Natural killer cell (primary cell): ENCODE results near the gene ULBP3. TPM values are rescaled to one million over a fixed set of nuclear protein-coding genes. Genes with fewer than 3 reads are reported as not detected.
"Not testable (repeated sequence)": the region's sequence is repeated elsewhere in the genome, so short reads cannot be mapped to it uniquely, and the experiment has no call there.

Experiments used
- ATAC-seq, 3 donors: fragments of 150-1000 bp in 2 of 3; fragments of 200-7000 bp in 1 of 3; cut with Tn5 transposase; 1 replicate in 1 of 3; 2 replicates in 2 of 3; pipeline ENCODE4 v1.10.0; 2021; ENCODE audit warnings: mild to moderate bottlenecking in 2 of 3, moderate library complexity in 2 of 3
- DNase-seq, 2 donors: peaks; one replicate each; pipeline versions ENCODE4 v3.0.0 to v3.0.0-alpha.2; 2013 to 2021; ENCODE audit warnings: mixed read lengths in 1 of 2
- H3K27ac ChIP-seq: one replicate; pipeline ENCODE4 v1.5.1; 2013; ENCODE audit warnings: mild to moderate bottlenecking, low read length
- H3K27me3 ChIP-seq: one replicate; pipeline ENCODE4 v1.6.1; 2013; ENCODE audit warnings: low read length; ENCODE audit not compliant: control insufficient read depth, insufficient read depth
- H3K36me3 ChIP-seq: one replicate; pipeline ENCODE4 v1.6.1; 2013; ENCODE audit warnings: low read length; ENCODE audit not compliant: control insufficient read depth, insufficient read depth
- H3K4me1 ChIP-seq: one replicate; pipeline ENCODE4 v1.6.1; 2013; ENCODE audit warnings: low read length; ENCODE audit not compliant: control insufficient read depth, insufficient read depth
- H3K4me3 ChIP-seq: one replicate; pipeline ENCODE4 v1.5.1; 2013; ENCODE audit warnings: low read length
- H3K9me3 ChIP-seq: one replicate; pipeline ENCODE4 v1.6.1; 2013; ENCODE audit warnings: low read length; ENCODE audit not compliant: control insufficient read depth, insufficient read depth
- H3K27ac Mint-ChIP-seq, 2 donors: one replicate each; pipeline ENCODE4 v1.8.0; 2022; ENCODE audit warnings: mild to moderate bottlenecking in 2 of 2, mixed read lengths in 2 of 2, moderate library complexity in 1 of 2
- H3K27me3 Mint-ChIP-seq, 2 donors: one replicate each; pipeline ENCODE4 v1.8.0; 2022; ENCODE audit warnings: low read depth in 2 of 2, mixed read lengths in 2 of 2
- H3K36me3 Mint-ChIP-seq: one replicate; pipeline ENCODE4 v1.8.0; 2022; ENCODE audit warnings: mixed read lengths
- H3K4me1 Mint-ChIP-seq, 2 donors: one replicate each; pipeline ENCODE4 v1.8.0; 2022; ENCODE audit warnings: mixed read lengths in 2 of 2
- H3K4me3 Mint-ChIP-seq: one replicate; pipeline ENCODE4 v1.8.0; 2022; ENCODE audit warnings: mild to moderate bottlenecking, moderate library complexity, mixed read lengths
- H3K9me3 Mint-ChIP-seq, 2 donors: one replicate each; pipeline ENCODE4 v1.8.0; 2022; ENCODE audit warnings: mixed read lengths in 2 of 2
- WGBS: methylation state at CpG from one replicate; pipeline ENCODE4 v1.1.7; 2013; ENCODE audit warnings: missing lambda C conversion rate; ENCODE audit not compliant: insufficient coverage; 5-methylcytosine and 5-hydroxymethylcytosine counted together
- intact Hi-C: fragments of 100-400 bp; cut with micrococcal nuclease; formaldehyde crosslinking; loops from one replicate; pipeline ENCODE4 v1.14.2; 2022
- total RNA-seq, 4 donors: library from RNA; stranded (reverse); fragments of 120-200 nt in 1 of 4; gene quantifications; one replicate each; pipeline versions ENCODE4 v1.2.3 to v1.2.4, GENCODE V29; 2013 to 2022
- TF ChIP-seq, protein P1 (sequence below): fragments of 200-600 bp; IDR thresholded peaks from one replicate; pipeline ENCODE4 v1.8.0; 2022; ENCODE audit warnings: antibody characterized with exemption

ULBP3 gene
- total RNA-seq, 3 donors from 2014 or later (not counting 1 experiment from before 2014, with no cell fraction given) = 0.64 to 1.5 (median 0.75) TPM

DNA sequence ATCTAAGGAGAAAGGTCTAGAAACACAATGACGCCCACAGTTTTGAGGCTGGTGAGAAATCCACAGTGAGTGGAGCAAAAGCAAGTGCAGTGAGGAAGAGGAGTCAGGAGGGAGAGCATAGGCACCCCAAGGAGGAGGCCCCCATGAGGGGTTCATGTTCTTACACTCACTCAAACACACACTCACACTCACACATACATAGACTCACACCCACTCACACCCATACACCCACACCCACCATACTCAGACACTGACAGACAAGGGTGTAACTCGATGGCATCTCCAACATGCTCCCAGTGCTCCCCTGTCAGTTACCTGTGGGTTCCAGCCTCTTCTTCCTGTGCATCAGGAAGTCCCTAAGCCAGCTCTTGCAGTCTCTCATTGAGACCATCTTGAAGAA lies 3.8 kb downstream of the ULBP3 start:
- intact Hi-C loops = loop anchor here (5.0 kb wide), 1 partner anchor 272 kb away; no protein-coding TSS in a partner anchor

GRCh38 chr6:150063640-150064039 lies 5.3 kb downstream of the ULBP3 start:
- no peaks in the 10 kb centered on the region for H3K36me3 ChIP-seq
- Mint-ChIP-seq H3K27me3 (peaks cover 0 to 4% of the 10 kb centered on the region in 2 donors), H3K27ac (no peak overlapping the region), H3K36me3 (no peaks in the 10 kb centered on the region), H3K4me3 (no peak overlapping the region), H3K4me1 (peaks cover 16 to 22% of the 10 kb centered on the region in 2 donors), H3K9me3 (no peaks in the 10 kb centered on the region)
- 91% methylated on average over 6 of the region's 6 CpGs for WGBS
- intact Hi-C loops = no loop called here
- H3K27me3 ChIP-seq = no peaks in the 10 kb centered on the region
- TF ChIP-seq, protein P1, sequence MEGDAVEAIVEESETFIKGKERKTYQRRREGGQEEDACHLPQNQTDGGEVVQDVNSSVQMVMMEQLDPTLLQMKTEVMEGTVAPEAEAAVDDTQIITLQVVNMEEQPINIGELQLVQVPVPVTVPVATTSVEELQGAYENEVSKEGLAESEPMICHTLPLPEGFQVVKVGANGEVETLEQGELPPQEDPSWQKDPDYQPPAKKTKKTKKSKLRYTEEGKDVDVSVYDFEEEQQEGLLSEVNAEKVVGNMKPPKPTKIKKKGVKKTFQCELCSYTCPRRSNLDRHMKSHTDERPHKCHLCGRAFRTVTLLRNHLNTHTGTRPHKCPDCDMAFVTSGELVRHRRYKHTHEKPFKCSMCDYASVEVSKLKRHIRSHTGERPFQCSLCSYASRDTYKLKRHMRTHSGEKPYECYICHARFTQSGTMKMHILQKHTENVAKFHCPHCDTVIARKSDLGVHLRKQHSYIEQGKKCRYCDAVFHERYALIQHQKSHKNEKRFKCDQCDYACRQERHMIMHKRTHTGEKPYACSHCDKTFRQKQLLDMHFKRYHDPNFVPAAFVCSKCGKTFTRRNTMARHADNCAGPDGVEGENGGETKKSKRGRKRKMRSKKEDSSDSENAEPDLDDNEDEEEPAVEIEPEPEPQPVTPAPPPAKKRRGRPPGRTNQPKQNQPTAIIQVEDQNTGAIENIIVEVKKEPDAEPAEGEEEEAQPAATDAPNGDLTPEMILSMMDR = no peak
- no peak overlapping the region for H3K27ac ChIP-seq
- no peaks in the 10 kb centered on the region for H3K9me3 ChIP-seq
- no peak for DNase-seq
- H3K4me3 ChIP-seq = no peak overlapping the region
- ATAC-seq = no peak
- peaks cover 18% of the 10 kb centered on the region for H3K4me1 ChIP-seq

More for the DNA sequence above, 3.8 kb downstream of the ULBP3 start:
- no peak overlapping the region for H3K4me3 ChIP-seq
- Mint-ChIP-seq H3K27ac (no peak overlapping the region), H3K4me3 (no peak overlapping the region), H3K9me3 (no peaks in the 10 kb centered on the region), H3K36me3 (no peaks in the 10 kb centered on the region), H3K4me1 (peaks cover 16 to 28% of the 10 kb centered on the region in 2 donors), H3K27me3 (peaks cover 0 to 4% of the 10 kb centered on the region in 2 donors)
- WGBS = 87% methylated on average over 2 of the region's 2 CpGs
- TF ChIP-seq, protein P1 = no peak
- no peaks in the 10 kb centered on the region for H3K9me3 ChIP-seq
- H3K27me3 ChIP-seq = no peaks in the 10 kb centered on the region
- no peak for ATAC-seq
- H3K36me3 ChIP-seq = no peaks in the 10 kb centered on the region
- no peak overlapping the region for H3K27ac ChIP-seq
- no peak for DNase-seq
- H3K4me1 ChIP-seq = peaks cover 21% of the 10 kb centered on the region

GRCh38 chr6:150059973-150060372 lies 8.9 kb downstream of the ULBP3 start:
- DNase-seq (peak in 1 of 2 donors; percentile 14), ATAC-seq (peak; percentile 57 to 93 (median 85))
- H3K27me3 Mint-ChIP-seq = peaks cover 15 to 21% of the 10 kb centered on the region in 2 donors
- H3K36me3 ChIP-seq, H3K9me3 Mint-ChIP-seq, intact Hi-C loops, H3K27ac ChIP-seq, H3K4me3 ChIP-seq, H3K4me3 Mint-ChIP-seq, H3K4me1 ChIP-seq, H3K27me3 ChIP-seq, H3K36me3 Mint-ChIP-seq, H3K9me3 ChIP-seq: not testable (repeated sequence)
- peaks cover 9 to 11% of the 10 kb centered on the region in 2 donors for H3K4me1 Mint-ChIP-seq
- peak overlapping the region in 1 of 2 donors; percentile 39 for H3K27ac Mint-ChIP-seq
- WGBS = 16% methylated on average over 7 of the region's 7 CpGs

DNA sequence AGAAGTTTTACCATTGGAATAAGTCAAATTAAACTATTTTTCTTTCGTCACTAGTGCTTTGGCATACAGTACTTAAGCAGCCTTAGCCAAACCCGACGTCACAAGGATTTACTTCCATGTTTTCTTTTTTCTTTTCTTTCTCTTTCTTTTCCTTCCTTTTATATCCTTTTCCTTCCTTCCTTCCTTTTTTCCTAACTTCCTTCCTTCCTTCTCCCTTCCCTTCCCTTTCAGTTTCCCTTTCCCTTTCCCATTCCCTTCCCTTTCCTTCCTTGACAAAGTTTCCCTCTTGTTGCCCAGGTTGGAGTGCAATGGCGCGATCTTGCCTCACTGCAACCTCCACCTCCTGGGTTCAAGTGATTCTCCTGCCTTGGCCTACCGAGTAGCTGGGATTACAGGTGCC lies 9.9 kb downstream of the ULBP3 start:
- TF ChIP-seq, protein P1 = no peak

More for the DNA sequence above, 9.9 kb downstream of the ULBP3 start:
- Mint-ChIP-seq H3K36me3 (no peaks in the 10 kb centered on the region), H3K9me3 (no peaks in the 10 kb centered on the region), H3K27me3 (peaks cover 25 to 31% of the 10 kb centered on the region in 2 donors), H3K27ac (no peak overlapping the region), H3K4me1 (peaks cover 9 to 11% of the 10 kb centered on the region in 2 donors), H3K4me3 (no peak overlapping the region)
- H3K27me3 ChIP-seq = no peaks in the 10 kb centered on the region
- ATAC-seq (no peak), DNase-seq (no peak)
- WGBS = 94% methylated on average over 6 of the region's 6 CpGs
- H3K27ac ChIP-seq = no peak overlapping the region
- H3K36me3 ChIP-seq = no peaks in the 10 kb centered on the region
- intact Hi-C loops = no loop called here
- H3K4me1 ChIP-seq = peaks cover 7% of the 10 kb centered on the region
- no peaks in the 10 kb centered on the region for H3K9me3 ChIP-seq
- no peak overlapping the region for H3K4me3 ChIP-seq
